Measurements from ENCODE around the gene CHST3. TPM values are rescaled to one million over a fixed set of nuclear protein-coding genes. Genes with fewer than 3 reads are reported as not detected.
A peak's percentile ranks its signal among the peaks of the same experiment; 100 is the strongest.

Gene CHST3
- total and polyA plus RNA-seq, 2 experiments from 2014 or later = 1.9 to 22.5 TPM

- no peak for DNase-seq (ENCODE audit: low read depth in 1 of 2, low spot score in 1 of 2)
- H3K36me3 ChIP-seq = no peaks in the 10 kb centered on the region
- H3K27ac ChIP-seq = no peak overlapping the region
- H3K4me1 ChIP-seq (ENCODE audit: low read depth) = no peaks in the 10 kb centered on the region
- TF ChIP-seq CTCF (IDR thresholded peaks at IDR 0.05; ENCODE audit: low read depth, low read length) = peak; percentile 30
- H3K9me3 ChIP-seq (ENCODE audit: low read depth) = no peaks in the 10 kb centered on the region
- H3K4me3 ChIP-seq = no peak overlapping the region
- no peaks in the 10 kb centered on the region for H3K27me3 ChIP-seq
These were observed 80.3 kb downstream of the CHST3 start for GRCh38 chr10:72044417-72045041.

GRCh38 chr10:72045586-72045985 lies 81.4 kb downstream of the CHST3 start:
- no peaks in the 10 kb centered on the region for H3K9me3 ChIP-seq (ENCODE audit: low read depth)
- no peaks in the 10 kb centered on the region for H3K4me1 ChIP-seq (ENCODE audit: low read depth)
- no peak for TF ChIP-seq CTCF (IDR thresholded peaks at IDR 0.05; ENCODE audit: low read depth, low read length)
- no peaks in the 10 kb centered on the region for H3K36me3 ChIP-seq
- H3K27me3 ChIP-seq = no peaks in the 10 kb centered on the region
- DNase-seq (ENCODE audit: low read depth in 1 of 2, low spot score in 1 of 2) = peak in 1 of 2 donors; percentile 67
- no peak overlapping the region for H3K4me3 ChIP-seq
- H3K27ac ChIP-seq = no peak overlapping the region

- peak; percentile 100 for TF ChIP-seq CTCF (IDR thresholded peaks at IDR 0.05; ENCODE audit: low read depth, low read length)
- H3K27me3 ChIP-seq = no peaks in the 10 kb centered on the region
These were observed 84.4 kb downstream of the CHST3 start for GRCh38 chr10:72048450-72049124.

GRCh38 chr10:72049472-72049871 lies 85.3 kb downstream of the CHST3 start:
- no peak for DNase-seq (ENCODE audit: low read depth in 1 of 2, low spot score in 1 of 2)
- H3K27me3 ChIP-seq = no peaks in the 10 kb centered on the region
- H3K27ac ChIP-seq = no peak overlapping the region
- H3K4me1 ChIP-seq (ENCODE audit: low read depth) = no peaks in the 10 kb centered on the region
- no peak for TF ChIP-seq CTCF (IDR thresholded peaks at IDR 0.05; ENCODE audit: low read depth, low read length)
- H3K4me3 ChIP-seq = no peak overlapping the region
- H3K36me3 ChIP-seq = no peaks in the 10 kb centered on the region
- no peaks in the 10 kb centered on the region for H3K9me3 ChIP-seq (ENCODE audit: low read depth)

More at GRCh38 chr10:72048450-72049124, 84.4 kb downstream of the CHST3 start:
- Histone ChIP-seq H3K36me3 (no peaks in the 10 kb centered on the region), H3K4me1 (ENCODE audit: low read depth) (no peaks in the 10 kb centered on the region), H3K9me3 (ENCODE audit: low read depth) (no peaks in the 10 kb centered on the region), H3K27ac (no peak overlapping the region), H3K4me3 (no peak overlapping the region)
- peak; percentile 94 to 96 for DNase-seq (ENCODE audit: low read depth in 1 of 2, low spot score in 1 of 2)

GRCh38 chr10:72049969-72050781 lies 86.0 kb downstream of the CHST3 start:
- H3K27me3 ChIP-seq = no peaks in the 10 kb centered on the region
- no peaks in the 10 kb centered on the region for H3K4me1 ChIP-seq (ENCODE audit: low read depth)
- TF ChIP-seq CTCF (IDR thresholded peaks at IDR 0.05; ENCODE audit: low read depth, low read length) = no peak
- no peak overlapping the region for H3K27ac ChIP-seq
- DNase-seq (ENCODE audit: low read depth in 1 of 2, low spot score in 1 of 2) = no peak
- no peak overlapping the region for H3K4me3 ChIP-seq
- no peaks in the 10 kb centered on the region for H3K9me3 ChIP-seq (ENCODE audit: low read depth)
- H3K36me3 ChIP-seq = no peaks in the 10 kb centered on the region
